A673 (cell line): ENCODE results near the gene CENPF.

ENCODE experiments used
- CTCF ChIP-seq: fragments of 300-800, 200-600 bp; sonication (generic); conservative IDR thresholded peaks from 2 replicates; pipeline ENCODE4 v1.5.1; 2017; ENCODE audit warnings: low read depth, mild to moderate bottlenecking, antibody characterized with exemption, low read length, moderate library complexity, mixed read lengths
- EZH2 ChIP-seq: fragments of 200-600 bp; sonication (generic); IDR thresholded peaks from 2 replicates; pipeline ENCODE4 v1.6.1; 2017; ENCODE audit warnings: borderline replicate concordance, low read depth, mild to moderate bottlenecking, mixed read lengths, antibody characterized with exemption, low read length; ENCODE audit not compliant: poor library complexity, severe bottlenecking

- TF ChIP-seq CTCF (no peak), EZH2 (no peak)
These were observed 33.4 kb downstream of the CENPF start for GRCh38 chr1:214636436-214636835.
